ENCODE measurements around the gene ZDHHC8. TPM values are rescaled to one million over a fixed set of nuclear protein-coding genes. Genes with fewer than 3 reads are reported as not detected.

ZDHHC8 gene
- total and polyA plus RNA-seq, 8 donors: 20.0 to 51.8 (median 27.8) TPM

DNA sequence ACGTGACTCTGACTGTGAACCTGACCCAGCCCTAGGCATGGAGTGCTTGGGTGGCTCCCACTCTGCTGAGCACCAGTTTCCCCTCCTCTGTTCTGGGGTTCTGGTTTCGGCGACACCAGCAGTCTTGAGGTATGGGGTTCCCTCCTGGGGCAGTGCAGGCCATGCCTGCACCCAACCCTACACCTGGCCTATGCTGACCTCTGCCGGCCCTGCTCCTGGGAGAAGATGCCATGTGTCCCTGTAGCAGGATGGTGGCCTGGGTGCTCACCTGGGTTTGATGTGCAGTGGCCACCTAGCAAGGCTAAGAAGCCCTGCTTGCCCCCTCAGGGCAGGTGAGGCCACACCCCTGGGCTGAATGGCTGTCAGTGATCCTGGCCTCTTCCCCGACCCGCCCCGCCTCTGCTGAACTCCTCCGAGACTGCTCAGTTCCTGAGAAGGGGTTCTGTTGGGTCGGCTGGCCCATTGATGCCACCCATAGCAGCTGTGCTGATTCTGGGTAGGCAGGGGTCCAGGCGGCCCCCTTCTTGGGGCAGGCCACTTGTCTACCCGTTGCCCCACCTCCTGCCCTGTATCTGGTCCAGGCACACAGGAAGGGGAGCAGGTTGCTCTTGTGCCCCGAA is 2.4 kb downstream of the ZDHHC8 start:
- 70 to 79% methylated on average over 12 of the region's 12 CpGs for WGBS, 2 donors
- Histone ChIP-seq H3K9me3 (no peaks in the 10 kb centered on the region), H3K27me3 (no peaks in the 10 kb centered on the region), H3K4me1 (peaks cover 0 to 6% (median 6%) of the 10 kb centered on the region in 3 donors), H3K4me3 (no peak overlapping the region), H3K27ac (no peak overlapping the region), H3K36me3 (no peaks in the 10 kb centered on the region)
- no peak for ATAC-seq
- intact Hi-C loops (cut with DNase I): no loop called here
- DNase-seq: no peak
- FAIRE-seq: no peak
- TF ChIP-seq, protein P1, sequence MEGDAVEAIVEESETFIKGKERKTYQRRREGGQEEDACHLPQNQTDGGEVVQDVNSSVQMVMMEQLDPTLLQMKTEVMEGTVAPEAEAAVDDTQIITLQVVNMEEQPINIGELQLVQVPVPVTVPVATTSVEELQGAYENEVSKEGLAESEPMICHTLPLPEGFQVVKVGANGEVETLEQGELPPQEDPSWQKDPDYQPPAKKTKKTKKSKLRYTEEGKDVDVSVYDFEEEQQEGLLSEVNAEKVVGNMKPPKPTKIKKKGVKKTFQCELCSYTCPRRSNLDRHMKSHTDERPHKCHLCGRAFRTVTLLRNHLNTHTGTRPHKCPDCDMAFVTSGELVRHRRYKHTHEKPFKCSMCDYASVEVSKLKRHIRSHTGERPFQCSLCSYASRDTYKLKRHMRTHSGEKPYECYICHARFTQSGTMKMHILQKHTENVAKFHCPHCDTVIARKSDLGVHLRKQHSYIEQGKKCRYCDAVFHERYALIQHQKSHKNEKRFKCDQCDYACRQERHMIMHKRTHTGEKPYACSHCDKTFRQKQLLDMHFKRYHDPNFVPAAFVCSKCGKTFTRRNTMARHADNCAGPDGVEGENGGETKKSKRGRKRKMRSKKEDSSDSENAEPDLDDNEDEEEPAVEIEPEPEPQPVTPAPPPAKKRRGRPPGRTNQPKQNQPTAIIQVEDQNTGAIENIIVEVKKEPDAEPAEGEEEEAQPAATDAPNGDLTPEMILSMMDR (IDR thresholded peaks at IDR 0.05): no peak

DNA sequence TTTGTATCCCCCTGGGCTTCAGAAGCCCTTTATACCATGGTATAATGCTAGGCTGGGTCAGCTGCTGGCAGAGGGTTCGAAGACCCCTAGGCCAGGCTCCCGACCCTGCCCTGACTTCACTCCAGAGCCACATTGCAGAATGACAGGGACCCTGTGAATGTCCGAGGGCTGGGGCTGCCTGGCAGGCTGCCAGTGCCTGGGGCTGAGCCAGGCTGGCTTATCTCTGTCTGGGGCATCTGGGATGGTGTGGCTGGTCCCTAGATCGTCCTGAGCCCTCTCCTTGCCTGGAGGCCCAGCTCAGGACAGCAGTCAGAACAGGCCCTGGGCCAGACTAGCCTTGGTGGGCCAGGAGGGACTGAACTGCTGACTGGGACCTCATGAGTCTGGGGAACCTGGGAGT is 3.7 kb downstream of the ZDHHC8 start:
- Histone ChIP-seq H3K27me3 (no peaks in the 10 kb centered on the region), H3K4me1 (peaks cover 0 to 6% (median 6%) of the 10 kb centered on the region in 3 donors), H3K9me3 (no peaks in the 10 kb centered on the region), H3K4me3 (no peak overlapping the region), H3K27ac (no peak overlapping the region), H3K36me3 (no peaks in the 10 kb centered on the region)
- ATAC-seq: no peak
- DNase-seq: no peak
- intact Hi-C loops (cut with DNase I): no loop called here
- no peak for FAIRE-seq
- TF ChIP-seq, protein P1 (IDR thresholded peaks at IDR 0.05): no peak
- WGBS, 2 donors: 45 to 51% methylated on average over 4 of the region's 4 CpGs

DNA sequence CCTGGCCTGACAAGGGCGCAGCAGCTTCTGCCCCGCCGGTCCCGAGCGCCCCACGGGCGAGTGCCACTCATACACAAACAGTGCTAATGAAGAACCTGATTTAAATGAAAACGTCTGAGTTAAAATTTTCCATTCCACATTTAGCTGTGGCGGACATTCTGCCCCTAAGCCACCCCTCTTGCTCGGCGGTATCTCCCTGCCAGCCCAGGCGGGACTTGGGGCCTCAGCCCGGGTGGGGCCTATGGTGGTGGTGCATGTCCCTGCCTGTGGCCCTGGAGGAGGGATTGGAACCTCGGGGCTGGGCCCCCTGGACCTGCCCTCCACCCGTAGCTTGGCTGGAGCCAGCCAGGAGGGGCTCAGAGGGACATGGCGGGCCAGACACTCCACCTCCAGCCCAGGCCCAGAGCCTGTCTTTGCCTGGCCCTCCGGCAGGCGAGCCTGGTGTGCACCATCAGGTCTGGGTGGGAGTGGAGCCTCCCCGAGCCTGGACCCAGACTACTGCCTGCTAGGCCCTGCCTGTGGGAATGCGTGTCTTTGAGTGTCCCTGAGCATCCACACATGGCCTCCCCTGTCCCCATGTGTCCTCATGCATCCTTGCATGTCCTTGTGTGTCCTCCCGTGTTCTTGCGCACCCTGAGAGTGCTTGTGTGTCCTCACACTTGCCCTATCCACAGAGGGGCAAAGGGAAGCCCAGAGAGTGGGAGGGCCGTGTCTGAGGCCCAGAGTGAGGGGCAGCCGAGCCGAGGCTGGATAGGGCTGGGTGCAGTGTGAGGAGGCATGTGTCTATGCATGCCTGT is 4.4 kb downstream of the ZDHHC8 start:
- H3K27me3 ChIP-seq: no peaks in the 10 kb centered on the region
- peaks cover 0 to 6% (median 6%) of the 10 kb centered on the region in 3 donors for H3K4me1 ChIP-seq
- H3K27ac ChIP-seq: no peak overlapping the region
- WGBS, 2 donors: 84 to 86% methylated on average over 21 to 25 of the region's 25 CpGs
- TF ChIP-seq, protein P1 (IDR thresholded peaks at IDR 0.05): no peak
- H3K9me3 ChIP-seq: no peaks in the 10 kb centered on the region
- H3K36me3 ChIP-seq: no peaks in the 10 kb centered on the region
- H3K4me3 ChIP-seq: no peak overlapping the region
- ATAC-seq: no peak
- no peak for FAIRE-seq
- intact Hi-C loops (cut with DNase I): no loop called here
- no peak for DNase-seq

DNA sequence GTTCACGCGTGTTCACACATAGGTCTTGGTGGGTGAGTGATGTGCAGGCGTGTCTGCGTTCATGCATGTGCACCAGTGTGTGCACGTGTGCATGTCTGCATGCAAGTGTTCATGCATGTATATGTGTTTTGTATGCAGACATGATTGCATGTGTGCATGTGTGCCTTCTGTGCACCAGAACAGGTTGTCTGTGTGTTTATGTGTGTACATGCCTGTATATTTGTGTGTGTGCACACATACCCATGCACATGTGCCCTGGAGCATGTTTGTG is 4.9 kb downstream of the ZDHHC8 start:
- H3K36me3 ChIP-seq: no peaks in the 10 kb centered on the region
- WGBS, 2 donors: 93% methylated on average over 5 of the region's 5 CpGs
- no peak for DNase-seq
- TF ChIP-seq, protein P1 (IDR thresholded peaks at IDR 0.05): no peak
- no peak overlapping the region for H3K27ac ChIP-seq
- ATAC-seq: no peak
- no peaks in the 10 kb centered on the region for H3K27me3 ChIP-seq
- no peak overlapping the region for H3K4me3 ChIP-seq
- peaks cover 0 to 6% (median 6%) of the 10 kb centered on the region in 3 donors for H3K4me1 ChIP-seq
- FAIRE-seq: no peak
- no peaks in the 10 kb centered on the region for H3K9me3 ChIP-seq
- intact Hi-C loops (cut with DNase I): no loop called here

DNA sequence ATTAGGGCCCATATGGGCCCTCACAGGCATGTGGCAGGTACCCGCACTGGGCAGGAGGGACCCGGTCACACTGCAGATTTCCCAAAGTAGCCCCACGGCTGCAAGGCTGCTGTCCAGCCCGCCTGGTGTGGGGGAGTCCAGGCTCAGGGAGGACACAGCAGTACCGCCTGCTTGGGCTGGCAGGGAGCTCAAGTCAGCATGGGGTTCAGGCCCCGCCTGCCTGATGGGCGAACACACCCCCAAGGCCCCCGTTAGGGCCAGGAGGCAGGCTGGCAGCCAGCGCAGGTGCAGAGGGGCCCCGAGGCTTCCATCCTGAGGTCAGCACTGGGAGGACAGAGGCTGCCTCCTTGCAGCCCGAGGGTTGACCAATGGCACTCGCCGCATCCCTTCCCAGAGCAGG is 5.5 kb downstream of the ZDHHC8 start:
- FAIRE-seq (no peak), DNase-seq (no peak), ATAC-seq (no peak)
- H3K9me3 ChIP-seq: no peaks in the 10 kb centered on the region
- WGBS, 2 donors: 85 to 87% methylated on average over 13 of the region's 13 CpGs
- no peaks in the 10 kb centered on the region for H3K27me3 ChIP-seq
- no peaks in the 10 kb centered on the region for H3K36me3 ChIP-seq
- H3K27ac ChIP-seq: no peak overlapping the region
- peaks cover 0 to 6% (median 6%) of the 10 kb centered on the region in 3 donors for H3K4me1 ChIP-seq
- intact Hi-C loops (cut with DNase I): no loop called here
- H3K4me3 ChIP-seq: no peak overlapping the region
- TF ChIP-seq, protein P1 (IDR thresholded peaks at IDR 0.05): no peak

Measured in pancreas (tissue), 10 donors.